GM21423 (cell line): ENCODE data around the gene MRPL9.

Experiments used
- ATAC-seq: cut with Tn5 transposase; IDR thresholded peaks from one replicate; pipeline ENCODE4 v1.9.1; 2021; ENCODE audit warnings: mild to moderate bottlenecking, moderate library complexity; ENCODE audit not compliant: unreplicated experiment

MRPL9 gene

DNA sequence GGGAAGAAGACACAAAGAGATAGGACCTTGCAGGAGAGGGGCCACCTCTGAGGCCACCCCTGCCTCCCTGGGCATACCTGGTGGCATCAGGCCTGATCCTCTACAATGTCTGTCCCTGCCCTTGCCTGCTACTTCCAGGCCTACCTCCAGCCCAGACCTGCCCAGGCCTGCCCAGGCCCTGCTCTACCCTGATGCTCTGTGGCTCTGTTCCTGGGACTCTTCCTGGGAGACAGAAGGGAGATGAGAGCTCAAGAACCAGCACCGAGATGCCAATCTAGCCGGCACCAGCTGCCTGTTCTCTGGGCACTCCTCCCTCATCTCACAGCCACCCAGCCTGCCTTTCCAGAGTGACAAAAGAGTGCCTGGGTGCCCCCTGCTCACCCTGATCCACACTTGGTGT, 49.4 kb downstream of the MRPL9 start:
- no peak for ATAC-seq

DNA sequence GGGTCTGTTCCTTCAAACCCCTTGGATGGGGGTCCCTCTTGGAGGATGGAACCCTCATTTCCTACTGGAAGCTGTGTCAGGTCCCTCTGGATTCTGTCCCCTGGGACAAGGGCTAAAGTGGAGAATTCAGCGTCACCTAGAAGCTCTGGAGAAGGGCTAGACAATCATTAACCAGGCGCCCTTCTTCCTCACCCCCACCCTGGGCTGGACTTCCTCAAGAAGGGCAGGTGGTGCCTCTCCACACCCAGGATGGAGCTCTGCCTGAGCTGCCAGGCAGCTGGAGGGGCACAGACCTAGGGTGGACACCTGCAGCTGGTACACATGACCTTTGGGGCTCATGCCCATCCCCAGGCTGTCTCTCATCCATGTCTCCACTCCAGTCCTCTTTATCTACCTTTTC, 50.3 kb downstream of the MRPL9 start:
- ATAC-seq: no peak

DNA sequence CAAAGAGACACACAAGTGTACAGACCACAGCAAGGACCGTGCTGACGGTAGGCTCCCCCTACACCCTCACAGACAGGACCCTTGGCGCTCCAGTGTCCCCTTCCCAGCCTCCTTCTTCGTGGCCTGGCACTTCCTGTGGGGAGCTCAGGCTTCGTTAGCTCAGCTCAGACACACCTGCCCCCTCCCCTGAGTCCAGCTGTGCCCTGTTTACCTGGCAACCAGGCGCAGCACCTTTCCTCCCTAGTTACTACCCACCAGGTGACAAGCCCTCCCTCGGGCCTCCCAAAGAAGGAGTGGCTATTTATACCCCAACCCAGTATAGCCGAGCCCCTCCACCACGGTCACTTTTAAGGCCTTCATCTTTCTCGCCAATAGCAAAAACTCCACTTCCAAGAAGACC, 51.3 kb downstream of the MRPL9 start:
- no peak for ATAC-seq

DNA sequence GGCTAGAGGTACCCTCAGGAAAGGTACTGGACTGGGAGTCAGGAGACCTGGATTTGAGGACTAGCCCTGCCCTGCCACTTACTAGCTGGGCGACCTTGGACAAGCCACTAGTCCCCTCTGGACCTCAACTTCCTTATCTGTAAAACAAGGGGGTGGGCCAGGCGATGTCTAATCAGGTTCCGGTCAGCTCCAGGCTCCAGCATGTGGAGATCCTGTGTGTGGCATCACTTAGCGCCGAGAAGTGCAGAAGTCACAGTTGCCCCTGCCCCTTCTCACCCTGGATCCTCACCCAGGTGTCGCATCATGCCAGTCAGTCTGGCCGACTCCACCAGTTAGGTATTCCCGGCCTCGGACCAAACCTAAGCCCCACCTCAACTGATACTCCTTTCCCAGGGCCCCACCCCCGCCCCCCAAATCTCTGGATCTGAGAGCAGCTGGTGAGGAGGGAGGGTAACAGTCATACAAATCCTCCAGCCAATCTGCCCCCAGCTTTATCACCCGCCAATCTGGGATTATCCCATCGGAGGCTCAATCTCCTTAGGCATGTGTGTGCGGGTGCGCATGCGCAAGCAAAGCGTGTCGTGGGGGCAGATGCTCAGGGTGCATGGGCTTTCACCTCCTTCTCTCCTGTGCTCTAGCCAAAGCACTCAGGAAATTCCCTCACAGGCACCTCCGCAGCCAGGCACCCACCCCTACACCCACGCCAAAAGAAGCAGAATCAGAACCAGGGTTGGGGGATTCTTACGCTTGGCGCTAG, 52.1 kb downstream of the MRPL9 start:
- no peak for ATAC-seq

DNA sequence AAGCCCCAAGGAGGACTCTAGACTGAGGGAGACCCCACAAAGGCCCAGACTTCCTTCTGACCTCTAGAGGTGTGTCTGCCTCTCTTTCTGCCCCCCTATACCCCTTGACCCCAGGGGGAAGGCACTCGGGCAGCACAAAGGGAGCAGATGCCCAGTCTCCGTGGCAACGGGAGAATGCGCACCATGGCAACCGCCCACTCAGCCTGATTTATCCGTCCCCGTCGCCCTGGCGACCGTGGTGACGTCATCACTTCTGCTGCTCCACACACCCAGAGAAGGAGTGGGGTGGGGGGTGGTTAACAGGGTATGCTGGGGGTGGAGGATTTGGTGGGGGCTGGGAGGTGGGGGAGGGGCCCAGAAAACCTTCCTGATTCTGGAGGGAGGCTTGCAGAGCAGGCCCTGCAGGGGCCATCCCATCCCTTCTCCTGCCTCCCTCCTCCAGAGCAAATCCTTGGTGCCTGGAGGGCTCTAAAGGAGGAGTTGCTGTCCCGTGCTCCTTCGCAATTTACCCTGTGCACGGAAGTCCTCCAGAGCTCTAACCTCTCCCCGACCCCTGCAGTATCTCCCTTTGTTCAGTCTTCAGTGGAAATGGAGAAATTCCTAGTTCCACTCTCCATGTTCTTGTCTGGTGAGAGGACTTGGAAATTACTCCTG, 53.0 kb downstream of the MRPL9 start:
- ATAC-seq: no peak
